A549 (cell line): ENCODE results near the gene KRT13.

Source experiments
- CHD2 ChIP-seq: fragments of 150-350 bp; IDR thresholded peaks from 2 replicates; pipeline ENCODE4 v1.6.1; 2014; ENCODE audit warnings: low read length; ENCODE audit not compliant: partially characterized antibody
- CTCF ChIP-seq: fragments of >200 bp; sonication (Bioruptor Twin); formaldehyde crosslinking; IDR thresholded peaks from 3 replicates; pipeline ENCODE4 v1.5.1; 2016
- E2F6 ChIP-seq: IDR thresholded peaks from 2 replicates; pipeline ENCODE4 v1.6.1; 2012; ENCODE audit warnings: low read depth, borderline replicate concordance
- GATA3 ChIP-seq: IDR thresholded peaks from 2 replicates; pipeline ENCODE4 v1.6.1; 2012; ENCODE audit warnings: borderline replicate concordance
- MYC ChIP-seq: IDR thresholded peaks from 2 replicates; pipeline ENCODE4 v1.6.1; 2012; ENCODE audit warnings: mild to moderate bottlenecking, inconsistent platforms, low read length, improper control_type of control experiment, borderline replicate concordance
- NFE2L2 ChIP-seq: fragments of 150-350 bp; conservative IDR thresholded peaks from 2 replicates; pipeline ENCODE4 v1.6.1; 2014; ENCODE audit warnings: low read length
- POLR2A ChIP-seq: IDR thresholded peaks from 2 replicates; pipeline ENCODE4 v1.6.1; 2012; ENCODE audit warnings: mild to moderate bottlenecking, low read length
- RCOR1 ChIP-seq: fragments of 150-350 bp; IDR thresholded peaks from 2 replicates; pipeline ENCODE4 v1.6.1; 2014; ENCODE audit warnings: antibody characterized with exemption, low read length, low read depth
- REST ChIP-seq: fragments of 200-600 bp; sonication (generic); IDR thresholded peaks from 2 replicates; pipeline ENCODE4 v1.6.1; 2016; ENCODE audit warnings: antibody characterized with exemption, mild to moderate bottlenecking, moderate library complexity
- RFX5 ChIP-seq: fragments of 450-650 bp; IDR thresholded peaks from 2 replicates; pipeline ENCODE4 v1.7.1; 2014; ENCODE audit warnings: antibody characterized with exemption, mild to moderate bottlenecking, moderate library complexity
- ZNF302 ChIP-seq: fragments of 250-450 bp; sonication (Bioruptor Pico); IDR thresholded peaks from 2 replicates; pipeline ENCODE4 v1.9.0; 2021; ENCODE audit warnings: inconsistent platforms, mild to moderate bottlenecking, moderate library complexity
- TF ChIP-seq, protein P1 (sequence below): fragments of 150-350 bp; IDR thresholded peaks from 2 replicates; pipeline ENCODE4 v1.6.1; 2014; ENCODE audit warnings: low read depth, mild to moderate bottlenecking, low read length

DNA sequence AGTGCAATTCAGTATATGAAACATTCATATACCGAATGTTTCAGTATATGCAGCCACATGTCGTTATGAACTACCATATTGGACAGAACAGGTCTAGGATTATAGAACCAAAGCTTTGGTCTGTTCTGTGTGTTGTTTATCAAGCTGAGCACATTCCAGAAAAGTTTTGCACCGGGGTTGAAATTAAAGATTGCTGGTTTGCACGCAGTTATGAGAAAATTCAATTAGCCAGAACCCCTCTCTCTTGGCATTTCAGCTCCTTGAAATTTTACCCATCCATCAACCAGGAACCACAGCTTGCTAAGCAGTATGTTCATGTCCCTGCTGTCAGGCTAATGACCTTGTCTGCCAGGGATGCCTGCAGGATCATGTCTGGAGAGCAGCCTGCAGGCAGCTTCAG lies 47.7 kb downstream of the KRT13 start:
- TF ChIP-seq E2F6, result no peak
- TF ChIP-seq POLR2A, result no peak
- TF ChIP-seq CTCF, result no peak
- no peak for TF ChIP-seq GATA3
- TF ChIP-seq NFE2L2, result no peak
- TF ChIP-seq CHD2, result no peak
- TF ChIP-seq REST, result no peak
- TF ChIP-seq, protein P1, sequence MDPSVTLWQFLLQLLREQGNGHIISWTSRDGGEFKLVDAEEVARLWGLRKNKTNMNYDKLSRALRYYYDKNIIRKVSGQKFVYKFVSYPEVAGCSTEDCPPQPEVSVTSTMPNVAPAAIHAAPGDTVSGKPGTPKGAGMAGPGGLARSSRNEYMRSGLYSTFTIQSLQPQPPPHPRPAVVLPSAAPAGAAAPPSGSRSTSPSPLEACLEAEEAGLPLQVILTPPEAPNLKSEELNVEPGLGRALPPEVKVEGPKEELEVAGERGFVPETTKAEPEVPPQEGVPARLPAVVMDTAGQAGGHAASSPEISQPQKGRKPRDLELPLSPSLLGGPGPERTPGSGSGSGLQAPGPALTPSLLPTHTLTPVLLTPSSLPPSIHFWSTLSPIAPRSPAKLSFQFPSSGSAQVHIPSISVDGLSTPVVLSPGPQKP, result no peak
- no peak for TF ChIP-seq RFX5
- no peak for TF ChIP-seq RCOR1
- no peak for TF ChIP-seq MYC
- TF ChIP-seq ZNF302 (CRISPR knock-in tag), result no peak
